Esophagus squamous epithelium (tissue), 4 donors: ENCODE measurements around the gene TMF1.

Source experiments
- POLR2A ChIP-seq, 4 donors: fragments of 450-650 bp; IDR thresholded peaks; one replicate each; pipeline ENCODE4 v1.6.1; 2017; ENCODE audit warnings: antibody characterized with exemption in 4 of 4, mild to moderate bottlenecking in 4 of 4, moderate library complexity in 3 of 4
- TF ChIP-seq, protein P1 (sequence below), 6 experiments: fragments of 450-650 bp in 4 of 6; fragments of 200-600 bp in 2 of 6; sonication (generic) in 2 of 6; IDR thresholded peaks; one replicate each; pipeline ENCODE4 v1.5.1; 2016 to 2019; ENCODE audit warnings: antibody characterized with exemption in 6 of 6, mild to moderate bottlenecking in 4 of 6, moderate library complexity in 4 of 6

DNA sequence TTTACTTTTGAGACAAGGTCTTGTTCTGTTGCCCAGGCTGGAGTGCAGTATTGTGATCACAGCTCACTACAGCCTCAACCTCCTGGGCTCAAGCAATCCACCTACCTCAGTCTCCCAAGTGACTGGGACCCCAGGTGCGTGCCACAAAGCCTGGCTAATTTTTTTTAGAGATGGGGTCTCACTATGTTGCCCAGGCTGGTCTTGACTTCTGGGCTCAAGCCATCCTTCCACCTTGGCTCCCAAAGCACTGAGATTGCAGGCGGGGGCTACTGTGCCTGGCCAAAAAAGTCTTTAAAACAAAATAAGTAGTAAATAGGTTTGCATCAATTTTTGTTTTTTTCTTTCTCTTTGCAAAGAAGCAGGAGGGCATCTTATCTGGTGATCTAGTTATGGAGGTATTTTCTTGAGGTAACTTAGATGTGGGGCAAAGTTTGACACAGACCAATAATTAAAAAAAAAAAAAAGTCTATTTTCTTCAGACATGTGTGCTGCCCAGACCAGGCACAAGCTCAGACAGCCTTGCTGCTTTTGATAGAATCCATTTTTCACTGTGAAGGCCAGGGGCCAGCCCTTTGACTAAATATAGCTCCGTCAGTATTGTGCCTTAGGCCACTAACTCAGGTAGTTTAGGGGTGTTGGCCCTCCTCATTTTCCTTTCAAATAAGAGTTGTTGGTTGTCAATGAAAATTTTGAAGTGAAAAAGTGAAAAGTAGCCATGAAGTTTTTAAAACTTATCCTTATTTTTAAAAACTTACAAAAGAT is 35.1 kb upstream of the TMF1 start:
- TF ChIP-seq, protein P1, sequence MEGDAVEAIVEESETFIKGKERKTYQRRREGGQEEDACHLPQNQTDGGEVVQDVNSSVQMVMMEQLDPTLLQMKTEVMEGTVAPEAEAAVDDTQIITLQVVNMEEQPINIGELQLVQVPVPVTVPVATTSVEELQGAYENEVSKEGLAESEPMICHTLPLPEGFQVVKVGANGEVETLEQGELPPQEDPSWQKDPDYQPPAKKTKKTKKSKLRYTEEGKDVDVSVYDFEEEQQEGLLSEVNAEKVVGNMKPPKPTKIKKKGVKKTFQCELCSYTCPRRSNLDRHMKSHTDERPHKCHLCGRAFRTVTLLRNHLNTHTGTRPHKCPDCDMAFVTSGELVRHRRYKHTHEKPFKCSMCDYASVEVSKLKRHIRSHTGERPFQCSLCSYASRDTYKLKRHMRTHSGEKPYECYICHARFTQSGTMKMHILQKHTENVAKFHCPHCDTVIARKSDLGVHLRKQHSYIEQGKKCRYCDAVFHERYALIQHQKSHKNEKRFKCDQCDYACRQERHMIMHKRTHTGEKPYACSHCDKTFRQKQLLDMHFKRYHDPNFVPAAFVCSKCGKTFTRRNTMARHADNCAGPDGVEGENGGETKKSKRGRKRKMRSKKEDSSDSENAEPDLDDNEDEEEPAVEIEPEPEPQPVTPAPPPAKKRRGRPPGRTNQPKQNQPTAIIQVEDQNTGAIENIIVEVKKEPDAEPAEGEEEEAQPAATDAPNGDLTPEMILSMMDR (IDR thresholded peaks at IDR 0.05): no peak
- no peak for TF ChIP-seq POLR2A (IDR thresholded peaks at IDR 0.05)
